Upper lobe of right lung (tissue), 1 donor: ENCODE measurements around the gene MLLT10. TPM values are rescaled to one million over a fixed set of nuclear protein-coding genes. Genes with fewer than 3 reads are reported as not detected.
"Not testable (repeated sequence)": the region's sequence is repeated elsewhere in the genome, so short reads cannot be mapped to it uniquely, and the experiment has no call there.

Experiments used
- ATAC-seq: fragments of 200-7000 bp; cut with Tn5 transposase; one replicate; pipeline ENCODE4 v1.9.1; 2020; ENCODE audit warnings: mild to moderate bottlenecking, moderate library complexity
- DNase-seq: peaks from one replicate; pipeline ENCODE4 v3.0.0-alpha.2; 2020
- H3K27ac ChIP-seq: fragments of 200-600 bp; one replicate; pipeline ENCODE4 v1.8.0; 2022
- H3K27me3 ChIP-seq: fragments of 200-600 bp; one replicate; pipeline ENCODE4 v1.8.0; 2022; ENCODE audit warnings: mild to moderate bottlenecking
- H3K36me3 ChIP-seq: fragments of 200-600 bp; one replicate; pipeline ENCODE4 v1.8.0; 2022
- H3K4me1 ChIP-seq: fragments of 200-600 bp; one replicate; pipeline ENCODE4 v1.8.0; 2022
- H3K4me3 ChIP-seq: fragments of 200-600 bp; one replicate; pipeline ENCODE4 v1.8.0; 2022; ENCODE audit warnings: mild to moderate bottlenecking
- H3K9me3 ChIP-seq: fragments of 200-600 bp; one replicate; pipeline ENCODE4 v1.8.0; 2022
- intact Hi-C: fragments of 100-400 bp; cut with DNase I; formaldehyde crosslinking; loops from one replicate; pipeline ENCODE4 v1.11.0; 2022
- total RNA-seq: library from RNA; stranded (reverse); fragmentation: NEBNext Ultra II Directional; extraction: Animal tissue kit (Norgen Biotek cat#: 25700); gene quantifications from one replicate; pipeline ENCODE4 v1.2.1, GENCODE V29; 2021
- TF ChIP-seq, protein P1 (sequence below): fragments of 200-600 bp; IDR thresholded peaks from one replicate; pipeline ENCODE4 v1.8.0; 2022; ENCODE audit warnings: antibody characterized with exemption
- donor health status: DM: no; HTN: yes; CAD: no; lungs with severe emphysema.

Gene MLLT10
- total RNA-seq, 1 donor from 2014 or later, result 60.6 TPM

DNA sequence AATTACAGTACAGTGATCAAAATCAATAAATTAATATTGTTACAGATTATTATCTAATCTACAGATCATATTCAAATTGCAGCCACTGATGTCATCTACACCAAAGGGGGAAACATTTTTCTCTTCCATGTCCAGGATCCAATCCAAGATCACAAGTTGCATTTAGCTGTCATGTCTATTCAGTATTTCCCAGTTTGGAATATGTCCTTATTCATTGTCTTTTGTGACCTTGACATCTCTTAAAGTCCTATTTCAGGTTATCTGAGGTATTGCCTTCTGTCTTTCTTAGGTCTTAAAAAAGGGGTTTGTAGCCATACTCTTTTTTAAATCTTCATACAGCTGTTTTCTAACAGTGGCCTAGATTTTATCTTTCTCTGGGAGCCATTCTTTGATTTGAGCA lies 93.3 kb downstream of the MLLT10 start:
- Histone ChIP-seq H3K36me3 (peaks cover 17% of the 10 kb centered on the region), H3K27me3 (no peaks in the 10 kb centered on the region), H3K27ac (no peak overlapping the region), H3K9me3 (no peaks in the 10 kb centered on the region), H3K4me3 (no peak overlapping the region), H3K4me1 (no peaks in the 10 kb centered on the region)
- no peak for DNase-seq
- no peak for ATAC-seq
- TF ChIP-seq, protein P1, sequence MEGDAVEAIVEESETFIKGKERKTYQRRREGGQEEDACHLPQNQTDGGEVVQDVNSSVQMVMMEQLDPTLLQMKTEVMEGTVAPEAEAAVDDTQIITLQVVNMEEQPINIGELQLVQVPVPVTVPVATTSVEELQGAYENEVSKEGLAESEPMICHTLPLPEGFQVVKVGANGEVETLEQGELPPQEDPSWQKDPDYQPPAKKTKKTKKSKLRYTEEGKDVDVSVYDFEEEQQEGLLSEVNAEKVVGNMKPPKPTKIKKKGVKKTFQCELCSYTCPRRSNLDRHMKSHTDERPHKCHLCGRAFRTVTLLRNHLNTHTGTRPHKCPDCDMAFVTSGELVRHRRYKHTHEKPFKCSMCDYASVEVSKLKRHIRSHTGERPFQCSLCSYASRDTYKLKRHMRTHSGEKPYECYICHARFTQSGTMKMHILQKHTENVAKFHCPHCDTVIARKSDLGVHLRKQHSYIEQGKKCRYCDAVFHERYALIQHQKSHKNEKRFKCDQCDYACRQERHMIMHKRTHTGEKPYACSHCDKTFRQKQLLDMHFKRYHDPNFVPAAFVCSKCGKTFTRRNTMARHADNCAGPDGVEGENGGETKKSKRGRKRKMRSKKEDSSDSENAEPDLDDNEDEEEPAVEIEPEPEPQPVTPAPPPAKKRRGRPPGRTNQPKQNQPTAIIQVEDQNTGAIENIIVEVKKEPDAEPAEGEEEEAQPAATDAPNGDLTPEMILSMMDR, result no peak
- intact Hi-C loops, result no loop called here

- ATAC-seq, result no peak
- intact Hi-C loops, result no loop called here
- H3K4me3 ChIP-seq, result no peak overlapping the region
These were observed 94.0 kb downstream of the MLLT10 start for GRCh38 chr10:21628023-21628422.

DNA sequence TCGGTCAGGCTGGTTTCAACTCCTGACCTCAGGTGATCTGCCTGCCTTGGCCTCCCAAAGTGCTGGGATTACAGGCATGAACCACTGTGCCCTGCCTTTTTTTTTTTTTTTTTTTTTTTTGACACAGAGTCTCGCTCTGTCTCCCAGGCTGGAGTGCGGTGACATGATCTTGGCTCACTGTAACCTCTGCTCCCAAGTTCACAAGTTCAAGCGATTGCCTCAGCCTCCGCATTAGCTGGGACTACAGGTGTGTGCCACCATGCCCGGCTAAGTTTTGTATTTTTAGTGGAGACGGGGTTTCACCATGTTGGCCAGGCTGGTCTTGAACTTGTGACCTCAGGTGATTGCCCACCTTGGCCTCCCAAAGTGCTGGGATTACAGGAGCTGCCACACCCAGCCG lies 94.6 kb downstream of the MLLT10 start:
- intact Hi-C loops, ATAC-seq, H3K27ac ChIP-seq, H3K4me3 ChIP-seq, DNase-seq, H3K27me3 ChIP-seq, H3K4me1 ChIP-seq, H3K9me3 ChIP-seq: not testable (repeated sequence)
- H3K36me3 ChIP-seq, result peaks cover 17% of the 10 kb centered on the region

More at GRCh38 chr10:21628023-21628422, 94.0 kb downstream of the MLLT10 start:
- TF ChIP-seq, protein P1, result no peak
- H3K27me3 ChIP-seq, result no peaks in the 10 kb centered on the region
- peaks cover 17% of the 10 kb centered on the region for H3K36me3 ChIP-seq
- H3K4me1 ChIP-seq, result no peaks in the 10 kb centered on the region
- no peaks in the 10 kb centered on the region for H3K9me3 ChIP-seq
- H3K27ac ChIP-seq, result no peak overlapping the region
- DNase-seq, result no peak

DNA sequence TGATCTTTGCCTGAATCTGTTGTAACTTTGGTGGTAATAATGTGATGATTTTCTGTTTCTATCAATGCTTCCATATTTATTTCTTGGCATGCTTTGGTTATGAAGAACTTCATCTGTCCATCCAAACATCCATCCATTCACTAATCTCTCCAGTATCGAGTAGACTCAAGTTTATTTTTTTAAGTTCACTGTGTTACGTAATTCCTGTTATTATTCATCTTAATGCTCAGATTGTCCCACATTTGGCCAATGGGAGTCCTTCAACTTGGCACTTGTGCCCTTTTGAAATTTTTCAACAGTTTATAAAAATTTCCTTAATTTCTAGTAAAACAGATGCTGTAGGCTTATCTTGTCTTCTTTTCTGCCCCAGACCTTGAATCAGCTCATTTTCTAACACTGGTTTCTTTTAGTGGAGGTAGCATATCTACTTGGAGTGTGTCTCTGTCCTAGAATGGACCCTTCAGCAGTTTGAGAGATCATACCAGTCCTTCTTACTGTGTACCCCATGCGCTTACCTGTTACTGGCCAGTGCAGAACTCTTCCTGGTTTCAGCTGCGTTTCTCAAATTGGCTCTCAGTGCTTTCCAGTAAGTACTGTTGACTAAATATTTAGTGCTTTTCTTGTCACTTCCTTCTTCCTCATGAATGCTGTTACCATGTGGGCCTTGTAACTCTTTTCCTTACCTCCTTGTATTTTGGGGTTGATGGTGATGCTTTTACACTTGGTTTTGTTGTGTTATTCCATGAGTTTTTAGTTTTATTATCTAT lies 100.8 kb downstream of the MLLT10 start:
- no peak overlapping the region for H3K27ac ChIP-seq
- intact Hi-C loops, result no loop called here
- peak; percentile 63 for ATAC-seq
- no peak overlapping the region for H3K4me3 ChIP-seq
- TF ChIP-seq, protein P1, result no peak
- no peaks in the 10 kb centered on the region for H3K9me3 ChIP-seq
- peaks cover 10% of the 10 kb centered on the region for H3K4me1 ChIP-seq
- no peaks in the 10 kb centered on the region for H3K27me3 ChIP-seq
- peaks cover 20% of the 10 kb centered on the region for H3K36me3 ChIP-seq
- no peak for DNase-seq

- intact Hi-C loops, result no loop called here
- TF ChIP-seq, protein P1, result no peak
- ATAC-seq (no peak), DNase-seq (no peak)
- no peak overlapping the region for H3K27ac ChIP-seq
- H3K27me3 ChIP-seq, result no peaks in the 10 kb centered on the region
- H3K36me3 ChIP-seq, result peaks cover 20% of the 10 kb centered on the region
- no peaks in the 10 kb centered on the region for H3K9me3 ChIP-seq
- no peak overlapping the region for H3K4me3 ChIP-seq
- peaks cover 10% of the 10 kb centered on the region for H3K4me1 ChIP-seq
These were observed 103.8 kb downstream of the MLLT10 start for GRCh38 chr10:21637795-21638194.

DNA sequence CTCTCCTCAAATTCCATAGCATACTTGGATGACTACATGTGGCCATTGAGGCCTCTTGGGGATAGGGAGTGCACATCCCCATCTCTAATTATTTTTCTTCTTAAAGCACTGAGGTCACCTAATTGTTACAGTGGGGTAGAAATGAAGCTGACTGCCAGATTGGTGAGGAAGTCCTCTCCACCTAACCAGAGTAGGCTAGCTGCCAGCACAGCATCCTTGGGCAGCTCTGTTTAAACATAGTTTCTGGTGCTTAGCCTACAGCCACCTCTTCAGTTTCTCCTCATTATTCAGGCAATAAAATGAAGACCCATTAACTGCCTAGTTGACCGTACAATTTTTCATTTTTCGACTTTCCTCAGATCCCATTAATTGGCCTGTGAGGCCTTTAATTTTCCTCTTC lies 104.6 kb downstream of the MLLT10 start:
- Histone ChIP-seq H3K27ac (no peak overlapping the region), H3K27me3 (no peaks in the 10 kb centered on the region), H3K4me1 (peaks cover 10% of the 10 kb centered on the region), H3K9me3 (no peaks in the 10 kb centered on the region), H3K36me3 (peaks cover 20% of the 10 kb centered on the region), H3K4me3 (no peak overlapping the region)
- TF ChIP-seq, protein P1, result no peak
- intact Hi-C loops, result no loop called here
- no peak for ATAC-seq
- DNase-seq, result no peak
